Measurements from ENCODE around the gene PTGS2. TPM values are rescaled to one million over a fixed set of nuclear protein-coding genes. Genes with fewer than 3 reads are reported as not detected.

PTGS2 gene
- total and polyA plus RNA-seq, 2 of the 8 experiments (the other 6 are each of a cell fraction or from before 2014, with no cell fraction given) = 0.29 to 0.35 TPM

GRCh38 chr1:186703209-186703766 is 23.1 kb upstream of the PTGS2 start:
- Histone ChIP-seq H4K20me1 (replicated peaks in 1 of 2; ENCODE audit: control insufficient read depth in 1 of 2, insufficient read depth in 2 of 2, low read length in 2 of 2) (no peaks in the 10 kb centered on the region), H3K4me1 (replicated peaks in 1 of 4; ENCODE audit: control insufficient read depth in 3 of 4, insufficient read depth in 4 of 4, low read length in 3 of 4) (no peaks in the 10 kb centered on the region), H2BK12ac (ENCODE audit: low read depth, low read length) (no peak overlapping the region), H2BK5ac (ENCODE audit: low read depth, low read length) (no peak overlapping the region), H2BK20ac (ENCODE audit: low read length) (no peak overlapping the region), H3K27ac (ENCODE audit: low read depth, low read length) (no peak overlapping the region), H3K27me3 (replicated peaks in 1 of 4; ENCODE audit: control insufficient read depth in 3 of 4, extremely low read depth in 1 of 4, insufficient read depth in 3 of 4, low read length in 3 of 4) (0 out of 7 replicates have a peak, but pooled peaks cover 0 to 3% (median 0%) of the 10 kb centered on the region in 4 experiments), H3K14ac (ENCODE audit: insufficient read length) (no peak overlapping the region), H3K23me2 (ENCODE audit: low read depth, low read length) (no peaks in the 10 kb centered on the region), H3K4me3 (ENCODE audit: extremely low read depth in 1 of 4, insufficient read depth in 2 of 4, low read depth in 3 of 4, low read length in 4 of 4) (no peak overlapping the region), H3K4me2 (ENCODE audit: insufficient read depth in 1 of 2, low read depth in 2 of 2, low read length in 2 of 2) (no peak overlapping the region), H4K5ac (ENCODE audit: insufficient read length, low read depth, low read length) (no peak overlapping the region), H2BK15ac (ENCODE audit: low read length) (no peak overlapping the region), H3K79me1 (ENCODE audit: low read depth, low read length) (no peaks in the 10 kb centered on the region), H4K91ac (replicated peaks; ENCODE audit: insufficient read length, low read length) (no peak overlapping the region), H3K79me2 (ENCODE audit: control insufficient read depth in 1 of 2, insufficient read depth in 2 of 2, low read length in 2 of 2) (no peaks in the 10 kb centered on the region), H2AFZ (ENCODE audit: low read length) (no peak overlapping the region), H3K36me3 (ENCODE audit: control insufficient read depth in 2 of 4, insufficient read depth in 4 of 4, low read length in 3 of 4) (no peaks in the 10 kb centered on the region), H3K4ac (replicated peaks; ENCODE audit: insufficient read length, low read depth, low read length) (no peak overlapping the region), H3K23ac (ENCODE audit: insufficient read length) (no peak overlapping the region), H3K9me3 (ENCODE audit: insufficient read depth in 2 of 2, low read depth in 1 of 2, low read length in 1 of 2) (no peaks in the 10 kb centered on the region), H3K9ac (replicated peaks in 1 of 4; ENCODE audit: extremely low read depth in 1 of 4, low read depth in 3 of 4, low read length in 3 of 4) (no peak overlapping the region), H3K18ac (ENCODE audit: extremely low read depth, low read length) (no peak overlapping the region), H2BK120ac (replicated peaks; ENCODE audit: low read depth, low read length) (no peak overlapping the region), H4K8ac (ENCODE audit: extremely low read depth, insufficient read depth, low read length) (no peak overlapping the region), H3K56ac (replicated peaks; ENCODE audit: insufficient read length, low read depth, low read length) (no peak overlapping the region), H2AK5ac (ENCODE audit: low read depth, low read length) (no peak overlapping the region)
- no peak for DNase-seq (ENCODE audit: low read depth in 1 of 2, low spot score in 2 of 2)
- POLR2A ChIA-PET (ENCODE audit: partially characterized antibody) = no interaction called here
- 93% methylated on average over 8 of the region's 8 CpGs; no CpG with 5 or more reads in 1 of the 2 experiments for WGBS, 2 experiments (ENCODE audit: extremely low coverage in 1 of 2, insufficient coverage in 1 of 2, insufficient read length in 1 of 2, insufficient replicate concordance in 2 of 2, low coverage in 1 of 2, low lambda C conversion rate in 2 of 2, missing lambda C conversion rate in 1 of 2)
- CTCF ChIA-PET (ENCODE audit: partially characterized antibody) = interaction anchor here (0.8 kb wide), 2 partner anchors 20 to 24 kb away, joined by 3 to 4 read pairs; no protein-coding TSS in a partner anchor
- FAIRE-seq = no peak
- no peak for TF ChIP-seq KDM1A (IDR thresholded peaks at IDR 0.05; ENCODE audit: borderline replicate concordance, low read length)
